Measurements from ENCODE around the gene EHMT1. TPM values are rescaled to one million over a fixed set of nuclear protein-coding genes. Genes with fewer than 3 reads are reported as not detected.
"Not testable (repeated sequence)": the region's sequence is repeated elsewhere in the genome, so short reads cannot be mapped to it uniquely, and the experiment has no call there.

Gene EHMT1
- total RNA-seq, 5 donors from 2014 or later (not counting 1 experiment from before 2014, with no cell fraction given): 113 to 124 (median 121) TPM

DNA sequence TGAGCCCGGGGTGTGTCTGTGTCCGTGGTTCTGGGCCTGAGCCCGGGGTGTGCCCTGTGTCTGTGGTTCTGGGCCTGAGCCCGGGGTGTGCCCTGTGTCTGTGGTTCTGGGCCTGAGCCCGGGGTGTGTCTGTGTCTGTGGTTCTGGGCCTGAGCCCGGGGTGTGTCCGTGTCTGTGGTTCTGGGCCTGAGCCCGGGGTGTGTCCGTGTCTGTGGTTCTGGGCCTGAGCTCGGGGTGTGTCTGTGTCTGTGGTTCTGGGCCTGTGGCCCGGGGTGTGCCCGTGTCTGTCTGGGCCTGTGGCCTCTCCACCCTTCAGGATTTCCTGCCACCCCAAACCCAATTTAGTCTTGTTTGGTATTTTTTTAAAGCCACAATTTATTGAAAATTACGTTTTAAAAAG, 104.6 kb downstream of the EHMT1 start:
- H3K27ac ChIP-seq (ENCODE audit: low read length): peak overlapping the region; percentile 63
- peak in 3 of 4 experiments; percentile 47 to 62 (median 55) for ATAC-seq (replicated peaks in 1 of 4)
- H3K27me3 Mint-ChIP-seq; H3K4me3 ChIP-seq (ENCODE audit: control insufficient read depth in 1 of 2, extremely low read depth in 1 of 2, low read length in 1 of 2); POLR2A ChIA-PET; CTCF ChIA-PET; H3K9me3 ChIP-seq; H3K27me3 ChIP-seq (replicated peaks in 1 of 2; ENCODE audit: control insufficient read depth in 2 of 2, extremely low read depth in 1 of 2, insufficient read depth in 2 of 2, low read length in 1 of 2): not testable (repeated sequence)
- WGBS (ENCODE audit: insufficient coverage): no CpG with 5 or more reads among the region's 13 CpGs
- H3K4me1 ChIP-seq (ENCODE audit: control insufficient read depth in 1 of 2, extremely low read depth in 1 of 2, insufficient read depth in 2 of 2, low read length in 2 of 2): peaks cover 16 to 44% of the 10 kb centered on the region in 2 experiments
- peak overlapping the region; percentile 91 to 93 for H3K27ac Mint-ChIP-seq
- H3K36me3 Mint-ChIP-seq: peaks cover 66% of the 10 kb centered on the region
- H3K9me3 Mint-ChIP-seq: peaks cover under 1 to 10% (median 1%) of the 10 kb centered on the region in 3 donors
- peaks cover 8 to 26% of the 10 kb centered on the region in 2 donors for H3K36me3 ChIP-seq (ENCODE audit: control insufficient read depth in 2 of 2, extremely low read depth in 1 of 2, insufficient read depth in 1 of 2, low read length in 1 of 2)
- peak in 19 of 35 experiments; percentile 11 to 53 (median 34) for DNase-seq
- H3K4me3 Mint-ChIP-seq: peak overlapping the region; percentile 49 to 73 (median 50)
- peaks cover 60 to 63% (median 62%) of the 10 kb centered on the region in 3 donors for H3K4me1 Mint-ChIP-seq

- ChIA-PET POLR2A (no interaction called here), CTCF (no interaction called here)
- Mint-ChIP-seq H3K27ac (peak overlapping the region; percentile 91 to 93), H3K4me1 (peaks cover 63% of the 10 kb centered on the region in 3 donors), H3K9me3 (peaks cover 0 to 8% (median 0%) of the 10 kb centered on the region in 3 donors), H3K4me3 (peak overlapping the region; percentile 49 to 73 (median 50)), H3K27me3 (no peaks in the 10 kb centered on the region), H3K36me3 (peaks cover 65% of the 10 kb centered on the region)
- no peaks in the 10 kb centered on the region for H3K9me3 ChIP-seq
- no peak overlapping the region for H3K4me3 ChIP-seq (ENCODE audit: control insufficient read depth in 1 of 2, extremely low read depth in 1 of 2, low read length in 1 of 2)
- H3K27me3 ChIP-seq (replicated peaks in 1 of 2; ENCODE audit: control insufficient read depth in 2 of 2, extremely low read depth in 1 of 2, insufficient read depth in 2 of 2, low read length in 1 of 2): no peaks in the 10 kb centered on the region
- peaks cover 16 to 44% of the 10 kb centered on the region in 2 experiments for H3K4me1 ChIP-seq (ENCODE audit: control insufficient read depth in 1 of 2, extremely low read depth in 1 of 2, insufficient read depth in 2 of 2, low read length in 2 of 2)
- ATAC-seq (replicated peaks in 1 of 4) (peak; percentile 15 to 44 (median 35)), DNase-seq (peak in 3 of 35 experiments; percentile 24 to 34 (median 28))
- H3K36me3 ChIP-seq (ENCODE audit: control insufficient read depth in 2 of 2, extremely low read depth in 1 of 2, insufficient read depth in 1 of 2, low read length in 1 of 2): peaks cover 13 to 31% of the 10 kb centered on the region in 2 donors
- H3K27ac ChIP-seq (ENCODE audit: low read length): peak overlapping the region; percentile 63
- WGBS (ENCODE audit: insufficient coverage): no CpG with 5 or more reads among the region's 15 CpGs
Observed at GRCh38 chr9:137723783-137724445, 105.1 kb downstream of the EHMT1 start.

- 96% methylated on average over 24 of the region's 24 CpGs for WGBS (ENCODE audit: insufficient coverage)
- Mint-ChIP-seq H3K36me3 (peaks cover 62% of the 10 kb centered on the region), H3K4me1 (peaks cover 61 to 66% (median 66%) of the 10 kb centered on the region in 3 donors), H3K4me3 (peak overlapping the region in 2 of 3 donors; percentile 24 to 73), H3K27ac (peak overlapping the region; percentile 77 to 81), H3K27me3 (no peaks in the 10 kb centered on the region), H3K9me3 (peaks cover 0 to 8% (median 0%) of the 10 kb centered on the region in 3 donors)
- ATAC-seq (replicated peaks in 1 of 4): no peak
- POLR2A ChIA-PET: no interaction called here
- Histone ChIP-seq H3K4me3 (ENCODE audit: control insufficient read depth in 1 of 2, extremely low read depth in 1 of 2, low read length in 1 of 2) (no peak overlapping the region), H3K4me1 (ENCODE audit: control insufficient read depth in 1 of 2, extremely low read depth in 1 of 2, insufficient read depth in 2 of 2, low read length in 2 of 2) (peaks cover 16 to 44% of the 10 kb centered on the region in 2 experiments), H3K27me3 (replicated peaks in 1 of 2; ENCODE audit: control insufficient read depth in 2 of 2, extremely low read depth in 1 of 2, insufficient read depth in 2 of 2, low read length in 1 of 2) (no peaks in the 10 kb centered on the region), H3K36me3 (ENCODE audit: control insufficient read depth in 2 of 2, extremely low read depth in 1 of 2, insufficient read depth in 1 of 2, low read length in 1 of 2) (peaks cover 14 to 36% of the 10 kb centered on the region in 2 donors), H3K9me3 (no peaks in the 10 kb centered on the region), H3K27ac (ENCODE audit: low read length) (no peak overlapping the region)
- DNase-seq: no peak
- CTCF ChIA-PET: no interaction called here
Observed at GRCh38 chr9:137724818-137725240, 106.0 kb downstream of the EHMT1 start.

GRCh38 chr9:137725598-137725997, 106.8 kb downstream of the EHMT1 start:
- POLR2A ChIA-PET: no interaction called here

DNA sequence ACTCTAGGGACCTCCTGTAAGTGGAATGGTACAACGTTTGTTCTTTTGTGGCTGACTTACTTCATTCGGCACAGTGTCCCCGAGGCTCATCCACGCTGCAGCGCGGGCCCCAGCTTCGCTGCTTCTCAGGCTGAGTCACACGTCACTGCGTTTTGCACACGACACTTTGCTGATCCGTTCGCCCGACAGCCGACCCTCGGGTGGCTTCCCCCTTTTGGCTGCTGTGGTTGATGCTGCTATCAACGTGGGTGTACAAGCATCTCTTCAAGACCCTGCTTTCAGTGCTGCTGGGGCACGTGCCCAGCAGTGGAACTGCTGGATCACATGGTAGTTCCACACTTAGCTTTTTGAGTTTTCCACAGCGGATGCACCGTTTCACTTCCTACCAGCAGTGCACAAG, 107.5 kb downstream of the EHMT1 start:
- peak overlapping the region; percentile 58 to 77 for H3K27ac Mint-ChIP-seq

More at GRCh38 chr9:137725598-137725997, 106.8 kb downstream of the EHMT1 start:
- H3K4me1 ChIP-seq (ENCODE audit: control insufficient read depth in 1 of 2, extremely low read depth in 1 of 2, insufficient read depth in 2 of 2, low read length in 2 of 2): peaks cover 16 to 44% of the 10 kb centered on the region in 2 experiments
- Mint-ChIP-seq H3K9me3 (peaks cover 0 to 8% (median 0%) of the 10 kb centered on the region in 3 donors), H3K36me3 (peaks cover 61% of the 10 kb centered on the region), H3K4me1 (peaks cover 61 to 68% (median 67%) of the 10 kb centered on the region in 3 donors), H3K27me3 (no peaks in the 10 kb centered on the region), H3K4me3 (no peak overlapping the region), H3K27ac (peak overlapping the region; percentile 77 to 81)
- peaks cover 17 to 36% of the 10 kb centered on the region in 2 donors for H3K36me3 ChIP-seq (ENCODE audit: control insufficient read depth in 2 of 2, extremely low read depth in 1 of 2, insufficient read depth in 1 of 2, low read length in 1 of 2)
- no peak for DNase-seq
- no peak overlapping the region for H3K4me3 ChIP-seq (ENCODE audit: control insufficient read depth in 1 of 2, extremely low read depth in 1 of 2, low read length in 1 of 2)
- no peaks in the 10 kb centered on the region for H3K9me3 ChIP-seq
- no peak for ATAC-seq (replicated peaks in 1 of 4)
- WGBS (ENCODE audit: insufficient coverage): 96% methylated on average over 9 of the region's 10 CpGs
- H3K27me3 ChIP-seq (replicated peaks in 1 of 2; ENCODE audit: control insufficient read depth in 2 of 2, extremely low read depth in 1 of 2, insufficient read depth in 2 of 2, low read length in 1 of 2): no peaks in the 10 kb centered on the region
- CTCF ChIA-PET: no interaction called here
- H3K27ac ChIP-seq (ENCODE audit: low read length): no peak overlapping the region

GRCh38 chr9:137726764-137727163, 108.0 kb downstream of the EHMT1 start:
- peak overlapping the region in 1 of 2 donors; percentile 13 for H3K27ac Mint-ChIP-seq

More for the DNA sequence above, 107.5 kb downstream of the EHMT1 start:
- H3K27ac ChIP-seq (ENCODE audit: low read length); POLR2A ChIA-PET; H3K4me3 Mint-ChIP-seq; DNase-seq; H3K27me3 Mint-ChIP-seq; ATAC-seq (replicated peaks in 1 of 4); H3K27me3 ChIP-seq (replicated peaks in 1 of 2; ENCODE audit: control insufficient read depth in 2 of 2, extremely low read depth in 1 of 2, insufficient read depth in 2 of 2, low read length in 1 of 2); H3K9me3 ChIP-seq; H3K9me3 Mint-ChIP-seq; H3K4me3 ChIP-seq (ENCODE audit: control insufficient read depth in 1 of 2, extremely low read depth in 1 of 2, low read length in 1 of 2); CTCF ChIA-PET: not testable (repeated sequence)
- WGBS (ENCODE audit: insufficient coverage): 100% methylated on average over 2 of the region's 19 CpGs
- H3K36me3 Mint-ChIP-seq: peaks cover 66% of the 10 kb centered on the region
- peaks cover 61 to 67% (median 66%) of the 10 kb centered on the region in 3 donors for H3K4me1 Mint-ChIP-seq
- Histone ChIP-seq H3K36me3 (ENCODE audit: control insufficient read depth in 2 of 2, extremely low read depth in 1 of 2, insufficient read depth in 1 of 2, low read length in 1 of 2) (peaks cover 17 to 38% of the 10 kb centered on the region in 2 donors), H3K4me1 (ENCODE audit: control insufficient read depth in 1 of 2, extremely low read depth in 1 of 2, insufficient read depth in 2 of 2, low read length in 2 of 2) (peaks cover 16 to 43% of the 10 kb centered on the region in 2 experiments)

More at GRCh38 chr9:137726764-137727163, 108.0 kb downstream of the EHMT1 start:
- no peaks in the 10 kb centered on the region for H3K27me3 Mint-ChIP-seq
- peaks cover 13 to 40% of the 10 kb centered on the region in 2 experiments for H3K4me1 ChIP-seq (ENCODE audit: control insufficient read depth in 1 of 2, extremely low read depth in 1 of 2, insufficient read depth in 2 of 2, low read length in 2 of 2)
- H3K9me3 Mint-ChIP-seq: peaks cover 0 to 8% (median 0%) of the 10 kb centered on the region in 3 donors
- H3K27me3 ChIP-seq (replicated peaks in 1 of 2; ENCODE audit: control insufficient read depth in 2 of 2, extremely low read depth in 1 of 2, insufficient read depth in 2 of 2, low read length in 1 of 2): no peaks in the 10 kb centered on the region
- H3K27ac ChIP-seq (ENCODE audit: low read length): no peak overlapping the region
- no peak for DNase-seq
- H3K9me3 ChIP-seq: no peaks in the 10 kb centered on the region
- 100% methylated on average over 1 of the region's 2 CpGs for WGBS (ENCODE audit: insufficient coverage)
- POLR2A ChIA-PET: no interaction called here
- ATAC-seq (replicated peaks in 1 of 4): no peak
- H3K36me3 Mint-ChIP-seq: peaks cover 64% of the 10 kb centered on the region
- H3K4me3 Mint-ChIP-seq: no peak overlapping the region
- peaks cover 57 to 64% (median 62%) of the 10 kb centered on the region in 3 donors for H3K4me1 Mint-ChIP-seq
- CTCF ChIA-PET: no interaction called here
- H3K4me3 ChIP-seq (ENCODE audit: control insufficient read depth in 1 of 2, extremely low read depth in 1 of 2, low read length in 1 of 2): no peak overlapping the region
- H3K36me3 ChIP-seq (ENCODE audit: control insufficient read depth in 2 of 2, extremely low read depth in 1 of 2, insufficient read depth in 1 of 2, low read length in 1 of 2): peaks cover 17 to 39% of the 10 kb centered on the region in 2 donors

Measured in T-cell (primary cell).